ENCODE results near the gene RNASE4.

GRCh38 chr14:20680843-20681347 lies 3.5 kb upstream of the RNASE4 start:
- TF ChIP-seq POLR2AphosphoS5 (IDR thresholded peaks at IDR 0.05), result no peak
- TF ChIP-seq CTCF (IDR thresholded peaks at IDR 0.05), result peak in 1 of 4 experiments; percentile 1
- no peak for TF ChIP-seq POLR2A (IDR thresholded peaks at IDR 0.05)

Data from prostate gland (tissue), 2 donors.